Caco-2 (cell line): ENCODE measurements around the gene TMEM19. TPM values are rescaled to one million over a fixed set of nuclear protein-coding genes. Genes with fewer than 3 reads are reported as not detected.
"Not testable (repeated sequence)": the region's sequence is repeated elsewhere in the genome, so short reads cannot be mapped to it uniquely, and the experiment has no call there.

Source experiments
- BruUV-seq: library from RNA; stranded (reverse); fragments of 400-500 nt; replicated peaks from 2 replicates; lab custom pipeline; 2021; lab: Mats Ljungman, UMichigan
- CTCF ChIA-PET: fragments of 300-600 bp; sonication (Branson Sonifier 250); formaldehyde crosslinking; loops from one replicate; lab custom pipeline; 2022; ENCODE audit warnings: antibody characterized with exemption; lab: Charles Lee
- POLR2A ChIA-PET: fragments of 300-600 bp; sonication (Branson Sonifier 250); formaldehyde crosslinking; loops from one replicate; lab custom pipeline; 2022; ENCODE audit warnings: antibody characterized with exemption; lab: Charles Lee
- DNase-seq, 2 experiments: peaks; one replicate each; pipeline versions ENCODE4 v3.0.0 to v3.0.0-alpha.2; 2020 to 2022
- H3K27me3 ChIP-seq: replicated peaks from 2 replicates; pipeline ENCODE4 v1.6.0; 2011; ENCODE audit warnings: low read length; ENCODE audit not compliant: control insufficient read depth, insufficient read depth
- H3K36me3 ChIP-seq: 2 replicates; pipeline ENCODE4 v1.5.1; 2011; ENCODE audit warnings: low read length; ENCODE audit not compliant: control insufficient read depth, insufficient read depth
- H3K4me1 ChIP-seq: fragments of 250-450 bp; sonication (Bioruptor Pico); 2 replicates; pipeline ENCODE4 v1.5.1; 2020; ENCODE audit warnings: mild to moderate bottlenecking
- H3K4me3 ChIP-seq: 2 replicates; pipeline ENCODE4 v1.5.1; 2011; ENCODE audit warnings: low read depth, mild to moderate bottlenecking, control low read depth, low read length
- H3K9me3 ChIP-seq: fragments of 250-450 bp; sonication (Bioruptor Pico); 2 replicates; pipeline ENCODE4 v1.5.1; 2020; ENCODE audit warnings: mild to moderate bottlenecking, moderate library complexity
- H3K27ac Mint-ChIP-seq: one replicate; pipeline ENCODE4 v1.8.0; 2022; ENCODE audit warnings: mixed read lengths; ENCODE audit not compliant: unreplicated experiment
- H3K27me3 Mint-ChIP-seq: one replicate; pipeline ENCODE4 v1.8.0; 2022; ENCODE audit warnings: mixed read lengths; ENCODE audit not compliant: insufficient read depth, unreplicated experiment
- H3K36me3 Mint-ChIP-seq: one replicate; pipeline ENCODE4 v1.8.0; 2022; ENCODE audit warnings: mild to moderate bottlenecking, mixed read lengths; ENCODE audit not compliant: insufficient read depth, unreplicated experiment
- H3K4me1 Mint-ChIP-seq: one replicate; pipeline ENCODE4 v1.8.0; 2022; ENCODE audit warnings: low read depth, mixed read lengths; ENCODE audit not compliant: unreplicated experiment
- H3K4me3 Mint-ChIP-seq: one replicate; pipeline ENCODE4 v1.8.0; 2022; ENCODE audit warnings: mild to moderate bottlenecking, moderate library complexity, mixed read lengths; ENCODE audit not compliant: unreplicated experiment
- H3K9me3 Mint-ChIP-seq: one replicate; pipeline ENCODE4 v1.8.0; 2022; ENCODE audit warnings: mixed read lengths; ENCODE audit not compliant: unreplicated experiment
- intact Hi-C: fragments of 100-400 bp; cut with micrococcal nuclease; formaldehyde crosslinking; loops from one replicate; pipeline ENCODE4 v1.10.0; 2022; ENCODE audit not compliant: unreplicated experiment
- total RNA-seq: library from RNA; stranded (reverse); gene quantifications from 2 replicates; pipeline ENCODE4 v1.2.3, GENCODE V29; 2022
- TF ChIP-seq, protein P1 (sequence below), 2 experiments: fragments of 200-600 bp in 1 of 2; IDR thresholded peaks; 1 replicate in 1 of 2; 2 replicates in 1 of 2; pipeline versions ENCODE4 v1.5.1 to v1.8.0; 2011 to 2022; ENCODE audit warnings: antibody characterized with exemption in 1 of 2, control low read depth in 1 of 2, inconsistent platforms in 1 of 2, low read depth in 1 of 2, low read length in 1 of 2, mild to moderate bottlenecking in 1 of 2, moderate library complexity in 1 of 2; ENCODE audit not compliant: insufficient read depth in 1 of 2, severe bottlenecking in 1 of 2, unreplicated experiment in 1 of 2

The TMEM19 gene
- total RNA-seq, 1 experiment from 2014 or later = 24.2 TPM

DNA sequence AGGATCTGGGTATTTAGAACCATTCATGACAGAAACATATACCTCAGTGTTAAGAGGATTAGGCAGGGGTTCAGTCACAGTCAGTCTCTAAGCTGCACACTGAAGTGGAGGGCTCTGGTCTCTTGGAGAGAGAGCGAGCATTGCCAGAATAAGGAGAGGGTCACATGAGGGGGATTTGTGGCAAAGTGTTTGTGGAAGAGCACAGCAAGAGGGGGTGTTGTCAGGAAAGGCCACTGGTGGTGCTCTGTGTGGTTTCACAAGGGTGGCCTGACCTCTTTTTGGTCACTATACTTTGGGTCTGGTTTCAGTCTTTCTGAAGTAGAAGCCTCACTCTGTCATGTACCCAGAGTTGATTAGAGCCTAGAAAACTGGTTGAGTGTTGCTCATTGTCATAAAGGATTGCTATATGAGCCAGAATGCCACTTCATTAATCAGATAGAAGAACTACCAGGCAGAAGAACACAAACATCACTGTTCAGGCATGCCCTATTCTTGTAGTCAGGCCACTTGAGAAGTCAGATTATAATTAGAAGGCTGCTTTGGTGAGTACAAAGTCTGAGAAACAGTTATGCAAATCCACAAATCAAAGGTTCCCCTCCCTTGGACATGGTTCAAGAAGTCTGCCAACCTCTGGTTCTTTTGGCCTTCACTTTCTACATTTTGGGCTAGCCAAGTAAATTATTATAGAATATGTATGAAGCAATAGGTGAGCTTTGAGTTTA lies 8.4 kb downstream of the TMEM19 start:
- intact Hi-C loops = no loop called here
- TF ChIP-seq, protein P1, sequence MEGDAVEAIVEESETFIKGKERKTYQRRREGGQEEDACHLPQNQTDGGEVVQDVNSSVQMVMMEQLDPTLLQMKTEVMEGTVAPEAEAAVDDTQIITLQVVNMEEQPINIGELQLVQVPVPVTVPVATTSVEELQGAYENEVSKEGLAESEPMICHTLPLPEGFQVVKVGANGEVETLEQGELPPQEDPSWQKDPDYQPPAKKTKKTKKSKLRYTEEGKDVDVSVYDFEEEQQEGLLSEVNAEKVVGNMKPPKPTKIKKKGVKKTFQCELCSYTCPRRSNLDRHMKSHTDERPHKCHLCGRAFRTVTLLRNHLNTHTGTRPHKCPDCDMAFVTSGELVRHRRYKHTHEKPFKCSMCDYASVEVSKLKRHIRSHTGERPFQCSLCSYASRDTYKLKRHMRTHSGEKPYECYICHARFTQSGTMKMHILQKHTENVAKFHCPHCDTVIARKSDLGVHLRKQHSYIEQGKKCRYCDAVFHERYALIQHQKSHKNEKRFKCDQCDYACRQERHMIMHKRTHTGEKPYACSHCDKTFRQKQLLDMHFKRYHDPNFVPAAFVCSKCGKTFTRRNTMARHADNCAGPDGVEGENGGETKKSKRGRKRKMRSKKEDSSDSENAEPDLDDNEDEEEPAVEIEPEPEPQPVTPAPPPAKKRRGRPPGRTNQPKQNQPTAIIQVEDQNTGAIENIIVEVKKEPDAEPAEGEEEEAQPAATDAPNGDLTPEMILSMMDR (IDR thresholded peaks at IDR 0.05; ENCODE audit: insufficient read depth in 1 of 2, low read depth in 1 of 2, low read length in 1 of 2, severe bottlenecking in 1 of 2, unreplicated experiment in 1 of 2) = no peak
- no peaks in the 10 kb centered on the region for H3K9me3 Mint-ChIP-seq
- Histone ChIP-seq H3K27me3 (no peaks in the 10 kb centered on the region), H3K4me1 (no peaks in the 10 kb centered on the region), H3K36me3 (no peaks in the 10 kb centered on the region; the same call in 1 of the 2 replicates), H3K9me3 (no peaks in the 10 kb centered on the region), H3K4me3 (no peak overlapping the region)
- no peak for DNase-seq
- H3K4me1 Mint-ChIP-seq = no peaks in the 10 kb centered on the region
- CTCF ChIA-PET = no interaction called here
- H3K27ac Mint-ChIP-seq = no peak overlapping the region
- no peak overlapping the region for H3K4me3 Mint-ChIP-seq
- BruUV-seq = no TSS peak
- POLR2A ChIA-PET = no interaction called here
- H3K36me3 Mint-ChIP-seq = no peaks in the 10 kb centered on the region
- H3K27me3 Mint-ChIP-seq = no peaks in the 10 kb centered on the region

DNA sequence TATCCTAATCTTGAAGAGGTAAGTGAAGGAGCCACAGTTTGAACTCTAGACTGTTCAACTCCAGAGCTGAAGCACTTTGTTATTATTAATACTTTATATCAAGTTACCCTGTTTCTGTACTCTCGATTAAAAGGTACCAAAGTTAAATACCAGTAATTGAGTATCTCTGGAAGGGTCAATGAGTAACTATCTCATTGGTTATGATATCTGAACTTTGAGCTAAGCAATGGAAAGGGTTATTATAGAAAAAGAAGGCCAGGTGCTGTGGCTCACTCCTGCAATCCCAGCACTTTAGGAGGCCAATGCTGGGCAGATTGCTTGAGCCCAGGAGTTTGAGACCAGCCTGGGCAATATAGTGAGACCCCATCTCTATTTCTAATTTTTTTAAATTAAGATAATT lies 9.9 kb downstream of the TMEM19 start:
- Histone ChIP-seq H3K27me3 (no peaks in the 10 kb centered on the region), H3K4me3 (no peak overlapping the region), H3K4me1 (no peaks in the 10 kb centered on the region), H3K36me3 (no peaks in the 10 kb centered on the region; the same call in none of the 2 replicates), H3K9me3 (no peaks in the 10 kb centered on the region)
- H3K9me3 Mint-ChIP-seq = no peaks in the 10 kb centered on the region
- POLR2A ChIA-PET = no interaction called here
- no peak overlapping the region for H3K27ac Mint-ChIP-seq
- peaks cover 6% of the 10 kb centered on the region for H3K36me3 Mint-ChIP-seq
- intact Hi-C loops = no loop called here
- TF ChIP-seq, protein P1 (IDR thresholded peaks at IDR 0.05; ENCODE audit: insufficient read depth in 1 of 2, low read depth in 1 of 2, low read length in 1 of 2, severe bottlenecking in 1 of 2, unreplicated experiment in 1 of 2) = no peak
- H3K27me3 Mint-ChIP-seq = no peaks in the 10 kb centered on the region
- CTCF ChIA-PET = no interaction called here
- DNase-seq = no peak
- no peaks in the 10 kb centered on the region for H3K4me1 Mint-ChIP-seq
- BruUV-seq = no TSS peak
- no peak overlapping the region for H3K4me3 Mint-ChIP-seq

DNA sequence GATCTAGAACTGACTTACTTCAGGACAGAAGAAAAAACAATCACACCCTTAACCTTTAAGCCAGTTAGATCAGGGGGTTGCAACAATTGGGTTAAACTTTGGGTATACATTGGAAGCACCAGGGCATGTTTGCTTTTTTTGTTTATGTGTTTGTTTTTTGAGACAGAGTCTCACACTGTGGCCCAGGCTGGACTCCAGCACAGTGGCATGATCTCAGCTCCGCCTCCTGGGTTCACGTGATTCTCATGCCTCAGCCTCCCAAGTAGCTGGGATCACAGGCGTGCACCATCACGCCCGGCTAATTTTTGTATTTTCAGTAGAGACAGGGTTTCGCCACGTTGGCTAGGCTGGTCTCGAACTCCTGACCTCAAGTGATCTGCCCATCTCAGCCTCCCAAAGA lies 16.3 kb downstream of the TMEM19 start:
- BruUV-seq, POLR2A ChIA-PET, H3K27me3 ChIP-seq, H3K4me3 ChIP-seq, H3K36me3 ChIP-seq, H3K4me1 Mint-ChIP-seq, intact Hi-C loops, H3K4me1 ChIP-seq, H3K9me3 Mint-ChIP-seq, H3K9me3 ChIP-seq, H3K27ac Mint-ChIP-seq, H3K27me3 Mint-ChIP-seq, DNase-seq, H3K4me3 Mint-ChIP-seq, CTCF ChIA-PET: not testable (repeated sequence)
- peaks cover 16% of the 10 kb centered on the region for H3K36me3 Mint-ChIP-seq
